ENCODE measurements around the gene GP1BB.
A peak's percentile ranks its signal among the peaks of the same experiment; 100 is the strongest.

The GP1BB gene

GRCh38 chr22:19743081-19743480 lies 19.7 kb downstream of the GP1BB start:
- DNase-seq, result no peak

GRCh38 chr22:19743651-19744050 lies 20.3 kb downstream of the GP1BB start:
- no peak for DNase-seq

- no peak for DNase-seq
Observed at GRCh38 chr22:19744350-19745006, 21.1 kb downstream of the GP1BB start.

GRCh38 chr22:19745155-19746101 lies 22.1 kb downstream of the GP1BB start:
- DNase-seq, result no peak

GRCh38 chr22:19746726-19747125 lies 23.4 kb downstream of the GP1BB start:
- DNase-seq, result no peak

- DNase-seq, result no peak
Observed at GRCh38 chr22:19747551-19747950, 24.2 kb downstream of the GP1BB start.

- no peak for DNase-seq
Observed at GRCh38 chr22:19748139-19748538, 24.8 kb downstream of the GP1BB start.

- no peak for DNase-seq
Observed at GRCh38 chr22:19748991-19749664, 25.8 kb downstream of the GP1BB start.

GRCh38 chr22:19749876-19750275 lies 26.5 kb downstream of the GP1BB start:
- no peak for DNase-seq

- peak; percentile 14 for DNase-seq
Observed at GRCh38 chr22:19750507-19751490, 27.5 kb downstream of the GP1BB start.

GRCh38 chr22:19751497-19752245 lies 28.3 kb downstream of the GP1BB start:
- DNase-seq, result no peak

- DNase-seq, result no peak
Observed at GRCh38 chr22:19753090-19753842, 29.9 kb downstream of the GP1BB start.

GRCh38 chr22:19753996-19754700 lies 30.8 kb downstream of the GP1BB start:
- DNase-seq, result no peak

GRCh38 chr22:19754701-19755144 lies 31.4 kb downstream of the GP1BB start:
- no peak for DNase-seq

GRCh38 chr22:19755145-19755710 lies 31.9 kb downstream of the GP1BB start:
- DNase-seq, result no peak

GRCh38 chr22:19755722-19756287 lies 32.5 kb downstream of the GP1BB start:
- DNase-seq, result no peak

GRCh38 chr22:19756288-19757128 lies 33.2 kb downstream of the GP1BB start:
- no peak for DNase-seq
